IPS-18c (cell line): ENCODE data around the gene ARHGAP6.

Source experiments
- H3K4me3 ChIP-seq: 2 replicates; pipeline ENCODE4 v1.7.0; 2013; ENCODE audit warnings: low read depth, mild to moderate bottlenecking, low read length, moderate library complexity; ENCODE audit not compliant: insufficient read depth
- H3K9me3 ChIP-seq: one replicate; pipeline ENCODE4 v1.6.1; 2013; ENCODE audit warnings: mild to moderate bottlenecking, low read length, moderate library complexity; ENCODE audit not compliant: control insufficient read depth, insufficient read depth

The ARHGAP6 gene

DNA sequence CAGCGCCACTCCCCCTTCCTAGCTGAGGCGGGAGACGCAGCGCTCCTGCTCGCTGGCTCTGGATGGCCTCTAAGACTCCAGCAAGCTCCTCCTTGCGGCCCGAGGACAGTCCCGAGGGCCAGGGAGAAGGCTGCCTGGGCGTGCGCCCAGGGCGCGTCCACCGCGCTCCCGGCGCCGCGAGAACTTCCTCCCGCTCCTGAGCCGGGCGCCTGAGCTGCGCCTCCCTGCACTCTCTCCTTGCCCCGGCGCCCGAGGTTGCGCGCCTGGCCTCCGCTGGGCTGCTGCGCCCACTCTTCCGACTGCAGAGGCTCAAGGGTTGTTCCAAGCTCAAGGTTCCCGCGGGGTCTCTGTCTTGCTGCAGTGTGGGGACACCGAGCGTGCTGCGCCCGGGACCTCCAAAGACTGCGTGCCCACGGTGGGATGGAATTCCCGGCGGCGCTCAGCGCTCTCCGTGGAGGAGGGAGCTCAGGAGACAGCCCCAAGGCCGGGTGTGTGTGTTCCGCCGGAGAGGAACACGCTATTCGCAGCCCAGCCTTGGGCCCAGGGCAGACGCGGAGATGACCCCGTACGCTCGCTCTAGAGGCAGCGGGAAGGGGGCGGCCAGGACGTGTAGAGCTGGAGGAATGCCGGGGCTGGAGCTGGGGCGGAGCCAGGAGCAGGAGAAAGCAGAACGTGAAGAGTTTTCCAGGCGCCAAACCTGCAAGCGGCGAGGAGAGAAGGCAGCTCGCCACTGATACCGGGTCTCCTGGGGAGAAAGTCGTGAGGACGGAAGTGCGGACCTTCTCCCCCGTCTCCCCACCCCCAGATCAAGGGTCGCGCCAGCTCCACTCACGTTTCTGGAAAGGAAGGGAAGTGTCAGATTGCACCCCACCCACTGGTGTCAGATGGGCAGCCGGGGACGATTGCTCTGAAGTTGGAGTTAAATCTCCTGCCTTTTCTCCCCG is at the start of gene ARHGAP6:
TSS of gene ARHGAP6 (minus strand) at position 753 of the 944 bp plus-strand sequence. CDS start 1,092 bp downstream, outside the sequence.
- peak within 1 kb of the TSS; percentile 58 for H3K4me3 ChIP-seq
- H3K9me3 ChIP-seq, result peaks cover 2% of the 10 kb centered on the region

- H3K9me3 ChIP-seq, result peaks cover 11% of the 10 kb centered on the region
- H3K4me3 ChIP-seq, result no peak overlapping the region
Observed at GRCh38 chrX:11704725-11705495, 39.2 kb upstream of the ARHGAP6 start.

GRCh38 chrX:11703855-11704254 is 38.1 kb upstream of the ARHGAP6 start:
- Histone ChIP-seq H3K4me3 (no peak overlapping the region; the same call in 1 of the 2 replicates), H3K9me3 (peaks cover 12% of the 10 kb centered on the region)

DNA sequence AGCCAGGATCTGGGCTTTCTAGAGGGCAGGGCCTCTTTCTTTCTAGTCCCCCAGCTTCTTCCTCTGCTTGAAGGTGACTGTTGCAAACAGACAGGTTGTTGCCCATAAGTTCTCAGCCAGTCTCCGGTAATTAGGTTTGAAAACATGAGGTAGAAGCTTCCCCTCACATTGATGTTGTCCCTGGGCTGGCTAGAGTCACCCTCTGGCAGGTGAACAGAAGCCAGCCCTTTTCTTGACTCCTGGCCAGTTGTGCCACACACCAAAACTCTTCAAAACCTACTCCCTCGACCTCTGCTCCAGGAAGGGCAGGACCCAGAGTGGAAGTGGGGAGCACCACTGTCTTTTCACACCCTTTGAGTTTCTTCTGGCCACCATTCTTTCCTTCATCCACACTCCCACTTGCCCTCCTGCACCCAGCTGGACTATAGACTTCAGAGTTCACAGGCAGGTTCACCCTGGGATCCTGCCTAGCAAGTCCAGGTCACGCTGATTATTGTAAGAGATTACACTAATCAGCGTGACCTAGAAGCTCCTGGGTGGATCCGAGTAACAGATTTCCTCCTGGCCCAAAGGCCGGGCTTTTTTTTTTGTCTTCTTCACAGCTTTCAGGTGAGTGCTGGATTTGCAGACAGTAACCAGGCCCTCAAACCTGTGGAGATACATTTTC is 37.4 kb upstream of the ARHGAP6 start:
- Histone ChIP-seq H3K4me3 (no peak overlapping the region), H3K9me3 (peaks cover 12% of the 10 kb centered on the region)

DNA sequence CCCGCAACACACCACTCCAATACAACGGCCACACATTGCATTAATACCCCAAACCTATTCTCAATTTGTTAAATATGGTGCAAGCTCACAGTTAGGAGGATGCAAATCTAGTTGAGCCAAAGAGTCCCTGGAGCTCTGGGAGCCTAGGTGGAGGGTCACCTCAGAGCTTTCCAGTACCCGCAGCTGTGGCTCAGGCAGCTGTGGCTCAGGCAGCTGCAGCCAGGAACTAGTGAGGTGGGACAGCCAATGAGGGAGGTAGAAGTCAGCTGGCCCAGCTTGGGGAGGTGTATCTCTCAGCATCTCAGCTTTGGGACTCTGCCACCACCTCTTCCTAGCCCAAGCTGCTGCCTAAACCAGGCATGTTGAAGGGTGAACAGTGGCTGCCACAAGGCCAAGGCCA is 36.7 kb upstream of the ARHGAP6 start:
- Histone ChIP-seq H3K9me3 (peaks cover 12% of the 10 kb centered on the region), H3K4me3 (no peak overlapping the region)

- Histone ChIP-seq H3K9me3 (peaks cover 7% of the 10 kb centered on the region), H3K4me3 (no peak overlapping the region)
Observed at GRCh38 chrX:11698702-11699101, 33.0 kb upstream of the ARHGAP6 start.

DNA sequence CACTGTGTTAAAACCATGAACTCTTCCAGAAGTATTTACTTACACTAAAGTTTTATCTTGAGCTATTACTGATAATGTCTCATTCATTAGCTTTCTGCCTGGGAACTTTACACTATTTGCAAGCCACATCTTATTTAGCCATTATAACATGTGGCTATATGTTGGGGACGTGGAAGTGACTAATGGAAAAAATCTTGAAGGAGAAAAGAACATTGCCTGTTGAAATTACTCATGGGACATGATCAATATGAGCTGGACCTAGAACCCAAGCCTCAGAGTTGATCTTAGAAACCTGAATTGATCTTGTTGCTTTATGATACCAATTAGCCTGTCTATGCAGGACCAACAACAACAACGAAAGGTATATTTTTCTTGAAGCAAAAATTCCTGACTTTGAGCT is 22.5 kb upstream of the ARHGAP6 start:
- Histone ChIP-seq H3K4me3 (no peak overlapping the region), H3K9me3 (peaks cover 5% of the 10 kb centered on the region)

GRCh38 chrX:11687157-11687556 is 21.4 kb upstream of the ARHGAP6 start:
- H3K4me3 ChIP-seq, result no peak overlapping the region
- peaks cover 5% of the 10 kb centered on the region for H3K9me3 ChIP-seq

DNA sequence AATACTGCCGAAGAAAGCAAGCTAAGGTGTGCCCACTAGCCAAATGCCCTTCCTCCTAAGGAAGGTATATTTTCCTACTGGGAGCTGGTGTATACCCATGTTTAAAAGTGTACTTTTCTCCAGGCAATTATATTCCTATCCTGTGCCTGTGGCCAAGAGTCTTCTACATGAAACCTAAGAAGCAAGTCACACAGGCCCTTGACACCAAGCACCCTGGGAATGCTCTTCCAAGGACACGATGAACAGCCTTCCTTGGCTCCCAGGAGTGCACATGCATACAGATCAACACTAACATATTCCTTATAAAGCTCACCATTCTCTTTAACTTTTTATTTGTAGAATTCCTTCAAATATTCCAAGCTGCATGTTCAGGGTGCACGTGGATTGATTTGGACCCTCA is 17.3 kb upstream of the ARHGAP6 start:
- no peak overlapping the region for H3K4me3 ChIP-seq
- peaks cover 3% of the 10 kb centered on the region for H3K9me3 ChIP-seq

GRCh38 chrX:11678158-11678557 is 12.4 kb upstream of the ARHGAP6 start:
- H3K9me3 ChIP-seq, result no peaks in the 10 kb centered on the region
- no peak overlapping the region for H3K4me3 ChIP-seq

DNA sequence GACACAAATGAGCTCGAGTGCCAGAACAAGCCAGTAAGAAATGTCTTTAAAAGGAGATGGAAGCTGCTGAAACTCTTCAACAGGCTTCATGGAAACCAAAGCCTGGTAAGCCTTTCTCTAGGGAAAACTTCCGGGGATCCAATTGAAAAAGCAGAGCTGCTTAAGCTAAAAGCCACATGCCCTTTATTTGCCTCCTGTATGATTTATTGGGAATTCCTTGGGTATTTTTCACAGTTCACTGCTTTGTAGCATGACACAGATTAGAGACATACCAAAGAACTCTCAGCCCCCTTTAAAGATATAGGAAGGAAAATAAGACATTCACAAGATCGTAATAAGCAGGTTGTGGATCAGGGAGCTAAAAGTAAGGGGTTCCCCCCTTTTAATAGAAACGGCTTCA is 6.5 kb upstream of the ARHGAP6 start:
- H3K9me3 ChIP-seq, result no peaks in the 10 kb centered on the region
- no peak overlapping the region for H3K4me3 ChIP-seq

- Histone ChIP-seq H3K4me3 (no peak overlapping the region), H3K9me3 (no peaks in the 10 kb centered on the region)
Observed at GRCh38 chrX:11670316-11670715, 4.6 kb upstream of the ARHGAP6 start.

DNA sequence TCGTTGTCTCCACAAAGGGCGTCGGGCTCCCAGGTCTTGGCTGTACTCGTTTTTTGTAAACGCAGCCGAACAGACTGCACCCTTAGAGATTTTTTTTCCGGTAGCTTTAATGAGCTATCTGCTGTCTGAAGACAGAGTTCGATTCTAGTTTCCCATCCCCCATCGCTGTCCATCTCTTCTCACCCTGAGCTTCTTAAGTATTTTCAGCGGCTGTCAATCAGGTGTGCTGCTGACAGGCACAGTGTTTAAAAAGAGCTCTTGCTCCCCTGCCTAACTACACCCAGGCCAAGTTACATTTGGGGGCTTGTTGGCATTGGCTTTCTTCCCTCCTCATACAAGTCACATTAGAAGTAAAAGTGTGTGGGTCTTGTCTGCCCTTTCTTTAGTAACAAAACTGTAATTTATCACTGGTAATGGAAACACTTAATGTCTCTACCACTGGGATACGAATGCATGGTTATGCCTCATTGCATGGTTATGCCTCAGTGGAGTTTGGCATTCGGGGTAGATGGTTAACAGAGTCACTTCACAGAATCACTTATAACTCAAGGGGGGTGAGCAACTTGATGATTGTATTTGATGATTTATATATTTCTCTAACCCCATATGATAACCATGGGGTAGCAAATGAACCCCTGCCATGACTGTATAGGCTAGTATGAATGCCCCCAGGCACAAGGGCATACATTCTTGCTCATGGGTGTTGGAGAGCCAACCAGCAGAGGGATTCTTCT is 1.4 kb upstream of the ARHGAP6 start:
- Histone ChIP-seq H3K9me3 (peaks cover 2% of the 10 kb centered on the region), H3K4me3 (no peak overlapping the region)

GRCh38 chrX:11666164-11666563 is 444 bp upstream of the ARHGAP6 start:
- Histone ChIP-seq H3K4me3 (peak overlapping the region; percentile 58; the same call in 1 of the 2 replicates), H3K9me3 (peaks cover 2% of the 10 kb centered on the region)

GRCh38 chrX:11664211-11665167 is 1.2 kb downstream of the ARHGAP6 start:
- peak overlapping the region; percentile 58 for H3K4me3 ChIP-seq
- peaks cover 2% of the 10 kb centered on the region for H3K9me3 ChIP-seq

- peak overlapping the region; percentile 58; the same call in 1 of the 2 replicates for H3K4me3 ChIP-seq
- peaks cover 2% of the 10 kb centered on the region for H3K9me3 ChIP-seq
Observed at GRCh38 chrX:11663875-11664210, 1.9 kb downstream of the ARHGAP6 start.
